GM19467 (cell line): ENCODE measurements around the gene CLDND2.

Experiments used
- ATAC-seq: cut with Tn5 transposase; IDR thresholded peaks from one replicate; pipeline ENCODE4 v1.9.1; 2021; ENCODE audit warnings: mild to moderate bottlenecking, moderate library complexity; ENCODE audit not compliant: unreplicated experiment

CLDND2 gene

DNA sequence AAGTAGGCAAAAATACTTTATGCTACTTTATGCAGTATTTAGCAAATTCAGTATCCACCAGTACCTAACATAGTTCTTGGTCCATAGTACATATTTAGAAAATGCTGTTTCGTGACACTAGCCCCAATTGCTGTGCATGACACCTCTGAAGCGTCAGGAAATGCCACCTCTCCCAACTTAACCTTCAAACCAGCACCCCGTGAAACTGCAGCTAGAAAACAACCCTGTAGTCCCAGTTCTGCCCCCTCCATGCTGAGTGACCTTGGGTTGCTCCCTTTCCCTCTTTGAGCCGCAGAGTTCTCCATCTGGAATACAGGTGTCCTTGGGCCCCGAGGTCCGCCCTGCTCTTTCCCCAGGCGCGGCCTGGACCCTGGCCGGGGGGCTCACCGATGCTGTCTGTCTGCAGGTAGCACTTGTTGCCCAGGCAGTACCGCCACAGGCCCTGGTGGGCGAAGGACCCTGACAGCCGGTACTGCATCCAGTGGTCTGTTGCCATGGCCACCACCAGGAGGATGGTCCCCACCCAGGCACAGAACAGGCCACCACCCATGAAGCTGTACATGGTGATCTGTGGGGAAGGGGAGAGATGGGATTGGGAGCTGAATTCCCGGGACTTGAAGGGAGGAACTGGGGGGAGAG, 18.2 kb upstream of the CLDND2 start:
- no peak for ATAC-seq

DNA sequence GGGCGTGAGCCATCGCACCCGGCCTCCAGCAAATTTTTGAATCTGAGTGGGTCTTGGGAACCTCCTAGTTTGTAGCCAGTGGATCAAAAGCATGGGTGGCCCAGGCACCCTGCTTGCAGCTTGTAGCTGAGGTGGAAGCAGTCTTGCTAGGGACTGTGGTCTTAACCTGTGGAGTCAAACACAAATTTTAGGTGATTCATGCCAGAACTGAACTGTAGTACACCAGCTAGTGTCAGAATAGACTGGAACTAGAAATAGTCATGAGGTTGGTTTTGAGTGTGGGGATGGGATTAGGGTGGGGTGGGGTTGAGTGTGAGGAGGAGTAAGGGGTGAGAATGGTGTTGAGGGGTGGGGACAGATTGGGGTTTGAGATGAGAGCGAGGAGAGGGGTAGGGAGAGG, 13.2 kb upstream of the CLDND2 start:
- no peak for ATAC-seq

DNA sequence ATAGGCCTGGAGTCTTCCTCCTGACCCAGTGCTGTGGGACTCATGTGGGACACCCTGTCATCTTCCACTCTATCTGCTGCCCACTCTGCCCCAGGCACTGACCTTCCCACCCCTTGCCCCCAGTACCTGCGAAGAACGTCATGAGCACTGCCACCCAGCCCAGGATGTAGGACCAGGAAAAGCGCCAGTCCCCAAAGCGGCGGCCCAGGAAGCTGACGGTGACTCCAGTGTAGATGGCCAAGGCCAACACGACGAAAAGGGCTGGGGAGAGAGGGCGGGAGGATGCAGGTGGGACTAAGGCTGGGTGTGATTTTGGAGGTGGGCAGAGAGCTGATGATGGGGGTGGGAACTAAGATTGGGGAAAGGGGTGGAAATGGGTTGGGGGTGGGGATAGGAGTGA, 11.6 kb upstream of the CLDND2 start:
- ATAC-seq, result no peak

DNA sequence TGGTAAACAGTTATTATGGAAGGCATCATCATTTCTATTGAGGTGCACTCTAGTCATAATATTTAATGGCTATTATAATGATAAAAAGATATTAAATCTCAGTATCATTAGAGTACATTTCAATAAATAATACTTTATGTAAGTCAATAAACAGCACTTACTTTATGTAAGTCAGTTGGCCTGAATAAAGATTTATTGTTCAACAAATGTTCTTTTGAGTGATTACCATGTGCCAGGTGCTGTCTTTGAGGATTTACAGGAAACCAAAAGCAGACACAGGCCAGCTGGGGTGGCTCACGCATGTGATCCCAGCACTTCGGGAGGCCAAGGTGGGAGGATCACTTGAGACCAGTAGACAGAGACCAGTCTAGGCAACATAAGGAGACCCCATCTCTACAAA, 8.6 kb upstream of the CLDND2 start:
- no peak for ATAC-seq

DNA sequence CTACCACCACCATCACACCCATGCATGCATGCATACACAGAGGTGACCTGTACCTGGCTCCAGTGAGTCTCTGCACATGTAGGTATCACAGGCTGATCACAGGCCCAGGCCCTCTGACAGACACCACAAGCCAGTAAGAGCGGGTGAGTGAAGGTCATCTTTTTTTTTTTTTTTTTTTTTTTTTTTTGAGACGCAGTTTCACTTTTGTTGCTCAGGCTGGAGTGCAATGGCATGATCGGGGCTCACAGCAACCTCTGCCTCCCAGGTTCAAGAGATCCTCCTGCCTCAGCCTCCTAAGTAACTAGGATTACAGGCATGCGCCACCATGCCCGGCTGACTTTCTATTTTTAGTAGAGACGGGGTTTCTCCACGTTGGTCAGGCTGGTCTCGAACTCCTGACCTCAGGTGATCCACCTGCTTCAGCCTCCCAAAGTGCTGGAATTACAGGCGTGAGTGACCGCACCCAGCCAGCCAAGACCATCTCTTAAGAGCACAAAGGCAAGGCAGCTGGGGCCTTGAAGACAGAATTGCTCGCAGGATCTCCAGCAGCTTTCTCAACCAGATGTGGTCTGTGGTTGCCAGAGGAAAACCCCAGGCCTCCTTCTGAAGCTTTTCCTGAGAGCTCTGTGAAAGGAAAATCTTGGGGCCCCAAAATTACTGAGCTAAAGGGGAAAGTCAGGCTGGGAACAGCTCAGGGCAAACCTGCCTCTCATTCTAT, 6.9 kb upstream of the CLDND2 start:
- no peak for ATAC-seq

DNA sequence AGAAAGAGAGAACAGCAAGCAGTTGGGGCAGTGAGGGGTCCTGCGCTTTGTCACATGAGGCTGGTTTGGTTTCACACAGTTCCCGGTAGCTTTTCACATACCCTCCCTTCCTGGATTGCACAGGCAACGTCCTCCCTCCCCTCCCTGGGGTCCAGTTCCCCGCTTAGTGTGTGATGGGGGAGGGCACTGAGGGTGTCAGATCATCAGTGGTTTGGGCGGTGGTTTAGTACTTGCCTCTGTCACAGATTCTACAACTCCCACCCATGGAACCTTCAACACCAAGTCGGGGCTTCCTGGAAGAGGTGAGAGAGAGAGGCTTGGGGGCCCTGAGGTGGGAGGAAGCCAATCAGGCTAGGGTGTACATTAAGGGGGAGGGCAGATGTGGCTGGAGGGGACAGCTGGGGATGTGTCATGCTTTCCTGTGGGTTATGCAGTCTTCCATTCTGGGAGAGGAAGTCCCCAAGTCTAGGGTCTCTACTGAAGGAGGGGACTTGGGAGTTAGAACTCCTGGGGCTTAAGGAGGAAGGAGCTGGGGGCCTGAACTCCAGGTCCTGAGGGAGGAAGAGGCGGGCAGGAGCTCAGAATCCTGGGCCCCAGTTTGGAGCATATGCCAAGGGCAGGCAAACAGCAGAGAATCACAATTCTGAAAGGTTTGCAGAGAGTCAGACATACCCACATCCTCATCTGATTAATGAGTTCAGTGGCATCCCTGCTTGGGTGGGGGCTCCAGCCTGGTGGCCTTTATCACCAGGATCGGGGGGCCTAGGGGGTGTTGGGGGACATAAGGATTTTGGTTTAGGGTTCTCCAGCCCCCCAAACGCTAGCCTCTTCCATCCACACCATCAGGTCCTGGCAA, 4.1 kb upstream of the CLDND2 start, which contains the start of gene NKG7:
NKG7 (minus strand) TSS at position 6 of the 856 bp plus-strand sequence. CDS start 119 bp downstream, outside the sequence.
- ATAC-seq, result no peak

DNA sequence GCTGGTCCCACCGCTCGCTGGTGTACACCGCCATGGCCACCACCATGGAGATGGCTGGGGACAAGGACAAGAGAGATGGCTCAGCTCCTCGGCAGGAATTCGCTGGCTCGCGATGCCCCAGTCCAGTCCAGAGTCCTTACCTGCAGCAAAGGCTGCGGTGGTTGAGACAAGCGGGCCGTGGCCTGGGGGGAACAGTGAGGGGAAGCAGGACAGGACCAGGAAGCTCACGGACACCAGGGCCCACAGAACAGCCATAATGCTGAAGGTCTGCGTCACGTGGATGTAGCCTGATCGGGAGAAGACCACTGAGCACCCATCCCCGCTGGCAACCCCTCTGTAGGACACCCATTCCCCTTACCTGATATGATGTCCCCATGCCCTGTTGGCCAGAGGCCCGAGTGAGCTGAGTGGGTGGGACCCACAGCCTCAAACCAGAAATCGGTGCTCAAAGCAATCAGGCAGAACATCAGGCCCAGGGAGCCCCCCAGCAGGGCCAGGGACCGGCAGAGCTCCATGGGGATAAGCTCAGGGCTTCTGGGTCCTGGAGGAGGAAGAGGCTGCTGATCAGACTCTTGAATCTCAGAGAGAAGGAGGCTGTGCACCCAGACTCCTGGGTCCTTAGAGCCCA, 3.3 kb upstream of the CLDND2 start:
- no peak for ATAC-seq

DNA sequence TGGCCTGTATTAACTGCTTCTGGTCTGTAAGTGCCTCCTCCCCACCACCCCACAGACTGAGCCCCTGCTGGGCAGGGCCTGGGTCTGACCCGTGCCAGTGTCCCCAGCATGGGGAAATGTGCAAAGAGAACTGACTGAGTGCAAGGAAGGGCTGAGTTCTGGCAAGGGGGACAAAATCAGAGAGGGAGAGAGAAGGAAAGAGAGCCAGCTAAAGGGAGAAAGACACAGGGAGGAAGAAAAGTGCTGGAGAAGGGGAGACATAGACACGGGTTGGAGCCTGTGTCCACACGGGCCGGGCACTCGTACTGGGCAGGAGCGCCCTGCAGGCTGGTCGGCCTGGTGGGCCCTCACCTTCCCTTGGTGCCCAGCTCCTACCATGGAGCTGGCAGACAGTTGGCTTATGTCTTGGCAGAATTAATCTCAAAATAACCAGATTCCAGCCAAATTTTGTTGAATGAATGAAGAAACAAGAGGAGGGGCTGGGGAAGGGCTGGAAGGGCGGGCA, 2.4 kb upstream of the CLDND2 start:
- no peak for ATAC-seq

DNA sequence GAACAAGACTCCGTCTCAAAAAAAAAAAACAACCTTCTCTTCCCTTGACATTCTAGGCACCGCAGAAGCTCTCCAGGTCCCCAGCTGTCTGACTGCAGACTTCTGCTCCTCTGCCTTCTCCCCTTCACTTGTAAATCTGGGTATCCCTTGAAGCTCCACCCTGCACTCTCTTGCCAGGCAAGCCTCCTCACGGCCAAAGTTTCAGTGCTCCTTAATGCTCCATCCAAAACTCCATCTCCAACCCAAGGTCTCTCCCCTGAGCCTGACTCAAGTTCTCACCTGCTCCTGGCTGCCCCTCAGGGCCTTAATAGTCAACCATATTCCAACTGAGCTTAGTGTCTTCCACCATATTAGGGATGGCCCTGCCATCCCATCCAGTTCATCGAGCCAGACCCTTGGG, 1.4 kb upstream of the CLDND2 start:
- no peak for ATAC-seq

DNA sequence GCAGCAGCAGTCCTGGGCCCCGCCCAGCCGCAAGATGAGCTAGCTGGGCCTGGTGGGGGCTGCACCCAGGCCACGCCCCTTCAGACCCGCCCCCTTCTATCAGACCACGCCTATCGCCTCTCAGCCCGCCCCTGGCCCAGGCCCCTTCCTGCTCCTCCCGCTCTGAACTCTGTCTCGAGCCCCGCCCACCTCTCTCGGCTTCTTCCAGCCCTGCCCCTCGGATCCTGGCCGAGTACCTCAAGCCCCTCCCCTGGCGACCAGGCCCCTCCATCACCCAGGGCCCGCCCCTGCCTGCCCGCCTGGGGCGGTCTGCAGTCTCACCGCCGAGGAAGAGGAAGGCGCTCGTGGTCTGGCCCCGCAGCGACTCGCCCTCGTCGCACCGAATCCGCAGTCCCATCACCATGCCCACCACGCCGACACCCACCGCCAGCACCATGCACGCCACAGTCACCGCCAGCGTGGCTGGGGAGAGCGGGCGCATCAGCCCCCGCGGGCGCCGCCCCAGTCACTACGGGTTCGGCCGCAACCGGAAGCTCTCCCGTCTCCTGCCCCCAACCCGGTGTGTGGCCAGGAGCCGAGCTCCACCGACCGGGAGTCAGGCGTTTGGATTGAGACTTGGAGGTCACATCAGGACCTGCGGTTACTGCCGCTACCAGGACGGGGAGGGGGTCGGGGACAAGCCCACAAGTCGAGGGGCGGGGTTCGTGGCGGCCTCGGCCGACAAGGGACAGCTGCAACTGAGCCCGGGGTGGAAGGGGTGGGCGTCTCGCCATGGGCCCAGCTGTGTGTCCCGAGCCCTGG, 1.0 kb downstream of the CLDND2 start:
- ATAC-seq, result peak; percentile 62

DNA sequence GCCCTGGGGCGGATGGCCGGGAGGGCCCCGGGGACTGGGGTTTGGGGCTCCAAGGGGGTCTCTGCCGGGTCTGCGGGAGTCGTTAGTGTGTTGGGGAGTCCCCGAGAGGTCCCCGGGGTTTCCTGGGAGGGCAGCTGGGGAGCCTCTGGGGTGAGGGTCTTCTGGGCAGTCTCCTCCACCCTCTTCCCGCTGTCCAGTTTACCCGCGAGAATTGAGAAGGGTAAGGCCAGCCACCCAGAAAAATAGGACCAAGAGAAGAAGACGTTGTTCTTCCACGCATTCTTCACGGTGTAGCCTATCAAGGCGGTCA, 1.6 kb downstream of the CLDND2 start:
- ATAC-seq, result no peak

DNA sequence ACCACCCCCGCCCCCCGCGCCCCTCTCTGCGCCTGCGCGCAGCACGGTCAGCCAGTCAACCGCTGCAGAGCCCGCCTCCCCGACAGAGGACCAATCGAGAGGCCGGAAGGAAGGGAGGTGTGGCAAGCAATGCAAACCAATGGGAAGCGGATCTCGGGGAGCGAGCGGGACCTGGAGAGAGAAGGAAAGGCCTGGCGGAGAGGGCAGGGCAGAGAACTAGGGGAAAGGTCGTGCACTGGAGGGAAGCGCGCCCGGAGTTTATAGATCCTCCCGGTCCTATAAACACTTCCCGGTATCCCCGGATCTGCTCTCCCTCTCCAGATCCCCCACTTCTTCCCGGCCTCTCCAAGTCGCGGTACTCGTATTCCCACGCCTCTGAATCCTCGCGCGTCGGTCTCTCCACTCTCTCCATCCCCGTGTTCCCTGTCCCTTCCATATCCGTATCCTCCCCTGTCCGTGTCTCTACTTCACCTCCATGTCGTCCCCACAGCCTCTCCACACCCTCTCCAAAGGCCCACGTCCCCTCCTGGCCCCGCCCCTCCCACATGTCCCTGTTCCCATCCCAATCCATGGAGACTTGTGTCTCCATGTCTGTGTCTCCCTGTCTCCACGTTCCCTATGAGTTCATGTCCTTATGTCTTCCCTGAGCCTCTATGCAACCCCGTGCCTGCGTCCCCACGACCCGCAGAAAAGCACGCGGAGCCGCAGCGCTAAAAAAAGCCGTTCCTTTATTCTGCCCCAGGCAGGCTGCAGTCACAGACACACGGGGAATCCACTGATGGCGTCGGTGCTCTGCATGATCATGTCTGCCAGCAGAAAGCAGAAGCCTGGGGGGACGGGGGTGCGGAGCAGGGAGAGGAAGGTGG, 2.2 kb downstream of the CLDND2 start:
- ATAC-seq, result peak; percentile 48

DNA sequence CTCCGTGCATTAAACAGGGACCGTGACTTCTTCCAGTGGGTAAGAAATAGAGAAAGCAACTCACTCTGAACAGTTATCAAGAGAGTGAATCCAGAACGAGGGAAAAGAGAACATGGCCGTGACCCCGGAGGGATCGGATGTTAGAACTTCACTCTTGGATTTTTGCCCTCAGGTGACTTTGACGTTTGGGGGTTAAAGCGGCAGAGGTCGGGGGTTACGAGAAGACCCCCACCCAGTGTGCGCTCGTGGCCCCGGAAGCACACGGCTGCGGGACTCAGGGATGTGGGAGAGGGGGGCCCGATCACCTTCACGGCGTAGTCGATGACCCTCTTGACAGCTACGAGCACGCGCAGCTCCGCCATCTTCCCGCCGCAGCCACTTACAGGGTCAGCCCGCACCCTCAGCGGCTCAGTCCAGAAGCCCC, 2.8 kb downstream of the CLDND2 start, which contains the start of gene ETFB:
ETFB (minus strand) TSS at position 424 of the 424 bp plus-strand sequence; CDS start at position 362, 62 bp downstream.
- ATAC-seq, result no peak

DNA sequence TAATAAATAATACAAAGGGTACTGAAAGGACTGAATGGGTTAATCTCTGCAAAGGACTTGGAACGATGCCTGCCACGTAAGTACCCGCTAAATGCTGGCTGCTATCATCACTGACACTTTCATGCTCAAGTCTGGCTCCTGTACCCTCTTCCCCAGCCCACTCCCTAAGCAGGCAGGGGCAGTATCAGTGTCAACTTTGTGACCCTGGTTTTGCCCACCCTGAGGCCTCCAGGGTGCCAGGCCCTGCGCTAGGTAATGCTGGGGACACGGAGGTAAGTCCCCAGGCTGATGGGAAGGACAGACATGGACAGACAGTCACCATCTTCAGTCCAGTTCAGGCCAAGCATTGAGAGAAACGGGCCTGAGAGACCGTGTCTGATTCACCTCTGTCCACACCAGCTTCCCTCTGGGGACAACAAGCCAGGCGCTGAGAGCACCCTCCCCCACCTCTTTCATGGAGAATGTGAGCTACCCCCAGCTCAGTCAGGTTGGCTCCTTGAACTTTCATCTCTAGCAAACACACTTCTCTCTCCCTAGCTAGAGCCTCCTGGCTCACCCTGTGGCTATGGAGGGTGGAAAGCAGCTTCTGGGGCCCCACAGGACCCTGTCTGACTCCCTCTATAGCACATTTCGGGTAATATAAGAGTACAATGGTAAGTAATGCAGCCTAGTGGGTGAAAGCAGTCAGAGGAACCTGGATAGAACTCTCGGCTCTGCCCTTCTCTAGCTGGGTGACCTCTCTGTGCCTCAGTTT, 3.4 kb downstream of the CLDND2 start:
- ATAC-seq, result no peak

DNA sequence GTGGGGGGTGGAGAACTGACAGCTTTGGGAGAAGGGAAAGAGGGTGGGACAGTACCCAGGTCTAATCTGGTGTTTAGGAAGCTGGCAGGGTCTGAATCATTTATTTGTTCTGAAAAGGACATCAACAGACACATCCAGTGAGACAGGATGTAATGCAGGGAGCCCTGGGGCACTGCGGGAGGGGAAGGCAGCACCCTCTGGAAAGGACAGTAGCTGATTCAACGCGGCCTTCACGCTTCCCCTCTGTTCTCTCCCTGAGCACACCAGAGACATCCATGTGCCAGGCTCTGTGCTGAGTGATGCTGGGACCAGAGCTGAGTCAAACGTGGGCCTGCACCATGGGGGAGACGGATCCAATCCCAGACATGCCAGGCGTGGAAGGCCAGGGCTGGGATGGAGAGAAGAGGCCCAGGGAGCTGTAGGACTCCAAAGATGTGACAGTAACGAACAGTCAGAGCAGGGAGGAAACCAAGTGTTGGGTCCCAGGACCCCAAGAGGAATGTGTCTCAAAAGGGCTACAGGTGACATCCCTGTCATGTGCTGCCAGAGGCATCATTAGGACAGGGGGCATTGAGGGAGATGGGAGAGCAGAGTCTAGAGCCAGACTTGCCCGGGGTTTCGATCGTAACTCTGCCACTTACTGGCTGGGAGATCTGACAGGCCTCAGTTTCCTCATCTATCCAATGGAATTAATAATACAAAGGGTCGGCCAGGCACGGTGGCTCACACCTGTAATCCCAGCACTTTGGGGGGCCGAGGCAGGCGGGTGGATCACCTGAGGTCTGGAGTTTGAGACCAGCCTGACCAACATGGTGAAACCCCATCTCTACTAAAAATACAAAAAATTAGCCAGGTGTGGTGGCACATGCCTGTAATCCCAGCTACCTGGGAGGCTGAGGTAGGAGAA, 4.3 kb downstream of the CLDND2 start:
- ATAC-seq, result no peak

DNA sequence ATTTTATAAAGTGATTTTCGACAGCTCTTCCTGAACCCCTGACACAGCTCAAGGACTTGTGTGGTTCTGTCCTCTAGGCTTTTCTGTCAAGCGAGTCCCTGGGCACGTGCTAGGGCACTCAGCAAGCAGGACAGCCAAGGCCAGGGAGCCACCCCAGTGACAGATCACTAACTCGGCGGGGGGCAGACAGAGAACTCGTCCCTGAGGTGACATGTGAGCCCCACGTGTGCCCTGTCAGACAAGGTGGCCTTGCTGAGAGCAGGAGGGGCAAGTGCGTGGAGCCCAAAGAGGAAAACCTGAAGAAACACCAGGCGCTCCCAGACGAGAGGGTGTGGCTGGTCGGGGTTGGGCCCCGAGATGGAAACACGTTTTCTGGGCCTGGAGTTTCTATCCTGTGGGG, 7.6 kb downstream of the CLDND2 start:
- no peak for ATAC-seq

DNA sequence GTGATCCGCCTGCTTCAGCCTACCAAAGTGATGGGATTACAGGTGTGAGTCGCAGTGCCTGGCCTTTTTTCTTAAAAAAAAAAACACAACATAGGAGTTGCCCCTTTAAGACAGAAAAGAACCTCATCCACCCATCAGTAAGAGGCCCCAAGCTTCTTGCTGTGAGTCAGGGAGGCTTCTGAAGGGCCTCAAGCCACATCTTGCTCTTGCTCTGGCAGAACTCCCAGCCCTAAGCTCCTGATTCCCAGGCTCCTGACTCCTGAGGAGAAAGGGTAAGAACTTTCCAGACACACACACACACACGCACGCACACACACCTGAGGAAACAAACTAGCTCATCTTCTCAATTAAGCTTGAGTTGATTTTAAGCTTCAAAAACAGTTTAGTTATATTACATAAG, 9.5 kb downstream of the CLDND2 start:
- no peak for ATAC-seq

DNA sequence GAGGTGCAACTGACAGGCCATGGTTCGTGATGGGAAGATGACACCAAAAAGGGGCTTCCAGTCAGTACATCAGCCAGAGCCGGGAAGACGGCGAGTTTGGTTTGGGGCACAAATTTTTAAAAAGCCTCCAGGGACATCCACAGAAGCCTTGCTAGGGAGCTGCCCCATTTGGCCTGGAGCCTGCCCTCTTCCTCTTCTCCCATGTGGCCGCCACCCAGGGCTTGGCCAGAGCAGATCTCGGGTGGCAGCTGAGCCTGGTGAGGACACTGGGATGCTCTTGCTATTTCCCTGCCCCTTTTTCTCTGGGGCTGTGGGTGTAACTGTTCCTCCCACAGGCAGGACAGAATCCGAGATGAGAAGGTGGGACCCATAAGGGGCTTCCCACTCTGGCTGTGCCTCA, 10.9 kb downstream of the CLDND2 start:
- ATAC-seq, result no peak
